ENCODE data around the gene PASK. TPM values are rescaled to one million over a fixed set of nuclear protein-coding genes. Genes with fewer than 3 reads are reported as not detected.

Gene PASK
- polyA plus RNA-seq, 4 donors = 4.7 to 14.7 (median 6.2) TPM

GRCh38 chr2:241065355-241065803 is 83.9 kb downstream of the PASK start:
- DNase-seq = no peak

GRCh38 chr2:241064802-241065354 is 84.4 kb downstream of the PASK start:
- Histone ChIP-seq H3K4me3 (ENCODE audit: low read depth in 1 of 3, low read length in 3 of 3) (no peak overlapping the region), H3K4me1 (ENCODE audit: control insufficient read depth in 3 of 3, insufficient read depth in 2 of 3, low read depth in 1 of 3, low read length in 2 of 3) (no peaks in the 10 kb centered on the region), H3K36me3 (ENCODE audit: control insufficient read depth in 3 of 3, insufficient read depth in 2 of 3, low read depth in 1 of 3, low read length in 3 of 3) (no peaks in the 10 kb centered on the region), H3K9me3 (ENCODE audit: control insufficient read depth in 2 of 2, insufficient read depth in 1 of 2, low read depth in 1 of 2, low read length in 1 of 2) (no peaks in the 10 kb centered on the region), H3K27ac (ENCODE audit: low read depth in 1 of 3, low read length in 2 of 3) (no peak overlapping the region), H3K27me3 (ENCODE audit: control insufficient read depth in 3 of 3, insufficient read depth in 3 of 3, low read length in 3 of 3) (peaks cover 0 to 10% (median 0%) of the 10 kb centered on the region in 3 donors)
- FAIRE-seq (no peak), DNase-seq (no peak)
- WGBS, 3 donors = 87 to 88% (median 87%) methylated on average over 22 to 23 of the region's 23 CpGs

More at GRCh38 chr2:241065355-241065803, 83.9 kb downstream of the PASK start:
- peaks cover 0 to 15% (median 0%) of the 10 kb centered on the region in 3 donors for H3K27me3 ChIP-seq (ENCODE audit: control insufficient read depth in 3 of 3, insufficient read depth in 3 of 3, low read length in 3 of 3)
- FAIRE-seq = no peak
- 77 to 85% (median 77%) methylated on average over 21 to 27 of the region's 27 CpGs for WGBS, 3 donors
- H3K9me3 ChIP-seq (ENCODE audit: control insufficient read depth in 2 of 2, insufficient read depth in 1 of 2, low read depth in 1 of 2, low read length in 1 of 2) = no peaks in the 10 kb centered on the region
- H3K4me1 ChIP-seq (ENCODE audit: control insufficient read depth in 3 of 3, insufficient read depth in 2 of 3, low read depth in 1 of 3, low read length in 2 of 3) = no peaks in the 10 kb centered on the region
- no peak overlapping the region for H3K4me3 ChIP-seq (ENCODE audit: low read depth in 1 of 3, low read length in 3 of 3)
- no peaks in the 10 kb centered on the region for H3K36me3 ChIP-seq (ENCODE audit: control insufficient read depth in 3 of 3, insufficient read depth in 2 of 3, low read depth in 1 of 3, low read length in 3 of 3)
- H3K27ac ChIP-seq (ENCODE audit: low read depth in 1 of 3, low read length in 2 of 3) = no peak overlapping the region

- Histone ChIP-seq H3K27me3 (ENCODE audit: control insufficient read depth in 3 of 3, insufficient read depth in 3 of 3, low read length in 3 of 3) (peaks cover 0 to 3% (median 0%) of the 10 kb centered on the region in 3 donors), H3K9me3 (ENCODE audit: control insufficient read depth in 2 of 2, insufficient read depth in 1 of 2, low read depth in 1 of 2, low read length in 1 of 2) (no peaks in the 10 kb centered on the region), H3K4me3 (ENCODE audit: low read depth in 1 of 3, low read length in 3 of 3) (peak overlapping the region in 1 of 3 donors; percentile 10), H3K36me3 (ENCODE audit: control insufficient read depth in 3 of 3, insufficient read depth in 2 of 3, low read depth in 1 of 3, low read length in 3 of 3) (no peaks in the 10 kb centered on the region), H3K4me1 (ENCODE audit: control insufficient read depth in 3 of 3, insufficient read depth in 2 of 3, low read depth in 1 of 3, low read length in 2 of 3) (no peaks in the 10 kb centered on the region), H3K27ac (ENCODE audit: low read depth in 1 of 3, low read length in 2 of 3) (no peak overlapping the region)
- DNase-seq = peak; percentile 20 to 51
- no peak for FAIRE-seq
- WGBS, 3 donors = 19 to 35% (median 34%) methylated on average over 30 to 32 of the region's 32 CpGs
These were observed 85.1 kb downstream of the PASK start for GRCh38 chr2:241064008-241064801.

GRCh38 chr2:241063587-241063986 is 85.7 kb downstream of the PASK start:
- Histone ChIP-seq H3K4me1 (ENCODE audit: control insufficient read depth in 3 of 3, insufficient read depth in 2 of 3, low read depth in 1 of 3, low read length in 2 of 3) (no peaks in the 10 kb centered on the region), H3K4me3 (ENCODE audit: low read depth in 1 of 3, low read length in 3 of 3) (peak overlapping the region in 1 of 3 donors; percentile 10), H3K27ac (ENCODE audit: low read depth in 1 of 3, low read length in 2 of 3) (no peak overlapping the region), H3K9me3 (ENCODE audit: control insufficient read depth in 2 of 2, insufficient read depth in 1 of 2, low read depth in 1 of 2, low read length in 1 of 2) (no peaks in the 10 kb centered on the region), H3K36me3 (ENCODE audit: control insufficient read depth in 3 of 3, insufficient read depth in 2 of 3, low read depth in 1 of 3, low read length in 3 of 3) (no peaks in the 10 kb centered on the region), H3K27me3 (ENCODE audit: control insufficient read depth in 3 of 3, insufficient read depth in 3 of 3, low read length in 3 of 3) (peaks cover 0 to 2% (median 0%) of the 10 kb centered on the region in 3 donors)
- peak in 1 of 2 donors; percentile 24 for DNase-seq
- FAIRE-seq = no peak
- WGBS, 3 donors = 0 to 36% (median 24%) methylated on average over 1 to 8 of the region's 8 CpGs

GRCh38 chr2:241063093-241063551 is 86.2 kb downstream of the PASK start:
- Histone ChIP-seq H3K36me3 (ENCODE audit: control insufficient read depth in 3 of 3, insufficient read depth in 2 of 3, low read depth in 1 of 3, low read length in 3 of 3) (no peaks in the 10 kb centered on the region), H3K27me3 (ENCODE audit: control insufficient read depth in 3 of 3, insufficient read depth in 3 of 3, low read length in 3 of 3) (peaks cover 0 to 2% (median 0%) of the 10 kb centered on the region in 3 donors), H3K4me3 (ENCODE audit: low read depth in 1 of 3, low read length in 3 of 3) (no peak overlapping the region), H3K4me1 (ENCODE audit: control insufficient read depth in 3 of 3, insufficient read depth in 2 of 3, low read depth in 1 of 3, low read length in 2 of 3) (no peaks in the 10 kb centered on the region), H3K9me3 (ENCODE audit: control insufficient read depth in 2 of 2, insufficient read depth in 1 of 2, low read depth in 1 of 2, low read length in 1 of 2) (no peaks in the 10 kb centered on the region), H3K27ac (ENCODE audit: low read depth in 1 of 3, low read length in 2 of 3) (no peak overlapping the region)
- DNase-seq = no peak
- 38 to 69% (median 51%) methylated on average over 13 of the region's 13 CpGs for WGBS, 3 donors
- no peak for FAIRE-seq

GRCh38 chr2:241062389-241063092 is 86.7 kb downstream of the PASK start:
- Histone ChIP-seq H3K4me1 (ENCODE audit: control insufficient read depth in 3 of 3, insufficient read depth in 2 of 3, low read depth in 1 of 3, low read length in 2 of 3) (no peaks in the 10 kb centered on the region), H3K27ac (ENCODE audit: low read depth in 1 of 3, low read length in 2 of 3) (no peak overlapping the region)

GRCh38 chr2:241061275-241061674 is 88.0 kb downstream of the PASK start:
- H3K9me3 ChIP-seq (ENCODE audit: control insufficient read depth in 2 of 2, insufficient read depth in 1 of 2, low read depth in 1 of 2, low read length in 1 of 2) = no peaks in the 10 kb centered on the region
- FAIRE-seq = no peak
- peaks cover 0 to 2% (median 0%) of the 10 kb centered on the region in 3 donors for H3K27me3 ChIP-seq (ENCODE audit: control insufficient read depth in 3 of 3, insufficient read depth in 3 of 3, low read length in 3 of 3)
- DNase-seq = no peak
- no peaks in the 10 kb centered on the region for H3K36me3 ChIP-seq (ENCODE audit: control insufficient read depth in 3 of 3, insufficient read depth in 2 of 3, low read depth in 1 of 3, low read length in 3 of 3)
- no peaks in the 10 kb centered on the region for H3K4me1 ChIP-seq (ENCODE audit: control insufficient read depth in 3 of 3, insufficient read depth in 2 of 3, low read depth in 1 of 3, low read length in 2 of 3)
- H3K4me3 ChIP-seq (ENCODE audit: low read depth in 1 of 3, low read length in 3 of 3) = no peak overlapping the region
- 78 to 83% (median 81%) methylated on average over 6 of the region's 6 CpGs for WGBS, 3 donors
- no peak overlapping the region for H3K27ac ChIP-seq (ENCODE audit: low read depth in 1 of 3, low read length in 2 of 3)

More at GRCh38 chr2:241062389-241063092, 86.7 kb downstream of the PASK start:
- FAIRE-seq = no peak
- Histone ChIP-seq H3K9me3 (ENCODE audit: control insufficient read depth in 2 of 2, insufficient read depth in 1 of 2, low read depth in 1 of 2, low read length in 1 of 2) (no peaks in the 10 kb centered on the region), H3K36me3 (ENCODE audit: control insufficient read depth in 3 of 3, insufficient read depth in 2 of 3, low read depth in 1 of 3, low read length in 3 of 3) (no peaks in the 10 kb centered on the region), H3K27me3 (ENCODE audit: control insufficient read depth in 3 of 3, insufficient read depth in 3 of 3, low read length in 3 of 3) (peaks cover 0 to 2% (median 0%) of the 10 kb centered on the region in 3 donors), H3K4me3 (ENCODE audit: low read depth in 1 of 3, low read length in 3 of 3) (no peak overlapping the region)
- no peak for DNase-seq
- WGBS, 3 donors = 83 to 87% (median 85%) methylated on average over 15 of the region's 15 CpGs

All from small intestine (tissue), 7 donors.